H1 (cell line): ENCODE measurements around the gene SETD1B.

ENCODE experiments used
- BRCA1 ChIP-seq: IDR thresholded peaks from 2 replicates; pipeline ENCODE4 v1.6.1; 2012; ENCODE audit warnings: low read depth, low read length, improper control_type of control experiment
- CBX5 ChIP-seq: fragments of 300-800, 300-1000 bp; sonication (generic); IDR thresholded peaks from 2 replicates; pipeline ENCODE4 v1.7.1; 2016; ENCODE audit warnings: antibody characterized with exemption, low read length, low read depth
- CEBPB ChIP-seq: IDR thresholded peaks from 2 replicates; pipeline ENCODE4 v1.6.1; 2012; ENCODE audit warnings: low read depth, low read length
- EGR1 ChIP-seq: IDR thresholded peaks from 2 replicates; pipeline ENCODE4 v1.6.1; 2011; ENCODE audit warnings: low read depth, low read length, borderline replicate concordance
- EP300 ChIP-seq, 2 experiments: IDR thresholded peaks; 1 replicate in 1 of 2; 2 replicates in 1 of 2; pipeline ENCODE4 v1.6.1; 2011 to 2012; ENCODE audit warnings: low read depth in 2 of 2, low read length in 2 of 2, mild to moderate bottlenecking in 2 of 2, borderline replicate concordance in 1 of 2, inconsistent platforms in 1 of 2, moderate library complexity in 1 of 2
- TF ChIP-seq, protein P1 (sequence below): IDR thresholded peaks from 2 replicates; pipeline ENCODE4 v1.6.1; 2012; ENCODE audit warnings: inconsistent platforms

DNA sequence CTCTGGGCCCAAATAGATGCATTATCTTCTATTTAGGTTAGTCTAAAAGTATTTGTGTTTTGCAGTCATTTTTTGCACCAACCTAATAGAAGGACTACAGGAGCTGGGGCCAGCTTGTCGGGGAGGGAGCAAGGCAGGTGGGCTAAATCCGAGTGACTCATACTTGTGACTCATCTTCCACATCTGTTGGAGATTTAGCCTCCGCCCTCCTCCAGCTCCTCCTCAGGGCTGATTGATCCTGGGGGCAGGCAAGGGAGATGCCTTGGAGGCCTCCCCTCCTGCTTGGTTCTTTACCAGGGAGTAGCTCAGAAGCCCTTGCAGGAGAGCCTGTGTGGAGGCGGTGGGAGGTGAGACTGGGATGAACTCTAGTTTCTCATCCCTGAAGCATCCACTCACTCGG lies 38.2 kb upstream of the SETD1B start:
- TF ChIP-seq BRCA1 (no peak), CEBPB (no peak), CBX5 (no peak), EP300 (IDR thresholded peaks at IDR 0.05; ENCODE audit: borderline replicate concordance in 1 of 2, low read depth in 2 of 2, low read length in 2 of 2) (no peak), EGR1 (no peak)
- TF ChIP-seq, protein P1, sequence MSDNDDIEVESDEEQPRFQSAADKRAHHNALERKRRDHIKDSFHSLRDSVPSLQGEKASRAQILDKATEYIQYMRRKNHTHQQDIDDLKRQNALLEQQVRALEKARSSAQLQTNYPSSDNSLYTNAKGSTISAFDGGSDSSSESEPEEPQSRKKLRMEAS = no peak
